Measurements from ENCODE around the gene SARS1. TPM values are rescaled to one million over a fixed set of nuclear protein-coding genes. Genes with fewer than 3 reads are reported as not detected.

SARS1 gene
- total and polyA plus RNA-seq, 2 of the 13 experiments (the other 11 are each of a cell fraction or from before 2014, with no cell fraction given): 103 to 134 TPM

- no peak for TF ChIP-seq HIC2 (CRISPR knock-in tag; IDR thresholded peaks at IDR 0.05; ENCODE audit: low read depth)
- TF ChIP-seq SNAPC2 (CRISPR knock-in tag; IDR thresholded peaks at IDR 0.05): no peak
- TF ChIP-seq ZNF850 (CRISPR knock-in tag; conservative IDR thresholded peaks at IDR 0.05): no peak
- no peak for TF ChIP-seq ARID5B (CRISPR knock-in tag; IDR thresholded peaks at IDR 0.05)
- peak; percentile 53; the same call in 1 of the 2 replicates for TF ChIP-seq ZNF264 (CRISPR knock-in tag; IDR thresholded peaks at IDR 0.05)
- no peak for TF ChIP-seq MBD4 (IDR thresholded peaks at IDR 0.05; ENCODE audit: borderline replicate concordance, low read length)
- TF ChIP-seq TARDBP (CRISPR knock-in tag; IDR thresholded peaks at IDR 0.05): no peak
- TF ChIP-seq NCOA1 (CRISPR knock-in tag; IDR thresholded peaks at IDR 0.05): no peak
- no peak for TF ChIP-seq TFDP2 (CRISPR knock-in tag; IDR thresholded peaks at IDR 0.05)
- TF ChIP-seq MZF1 (CRISPR knock-in tag; IDR thresholded peaks at IDR 0.05; ENCODE audit: borderline replicate concordance): no peak
- no peak; the same call in 1 of the 2 replicates for TF ChIP-seq FOXC1 (CRISPR knock-in tag; IDR thresholded peaks at IDR 0.05; ENCODE audit: borderline replicate concordance)
- TF ChIP-seq MAFF (IDR thresholded peaks at IDR 0.05; ENCODE audit: low read depth, low read length): no peak
- peak; percentile 52; the same call in 1 of the 2 replicates for TF ChIP-seq MYC (CRISPR knock-in tag; IDR thresholded peaks at IDR 0.05; ENCODE audit: borderline replicate concordance)
- no peak for TF ChIP-seq KAT2B (IDR thresholded peaks at IDR 0.05; ENCODE audit: borderline replicate concordance, low read depth, low read length)
- TF ChIP-seq SMAD3 (CRISPR knock-in tag; IDR thresholded peaks at IDR 0.05): peak; percentile 16; the same call in 1 of the 2 replicates
- peak; percentile 33; the same call in 1 of the 2 replicates for TF ChIP-seq IRF2 (CRISPR knock-in tag; IDR thresholded peaks at IDR 0.05)
- TF ChIP-seq ZBTB3 (CRISPR knock-in tag; IDR thresholded peaks at IDR 0.05; ENCODE audit: borderline replicate concordance, low read depth): no peak
Observed at GRCh38 chr1:109213824-109214693, at the start of gene SARS1 (continued).

Measured in HepG2 (cell line).